ENCODE results near the gene SPATA13.
A peak's percentile ranks its signal among the peaks of the same experiment; 100 is the strongest.

Gene SPATA13

DNA sequence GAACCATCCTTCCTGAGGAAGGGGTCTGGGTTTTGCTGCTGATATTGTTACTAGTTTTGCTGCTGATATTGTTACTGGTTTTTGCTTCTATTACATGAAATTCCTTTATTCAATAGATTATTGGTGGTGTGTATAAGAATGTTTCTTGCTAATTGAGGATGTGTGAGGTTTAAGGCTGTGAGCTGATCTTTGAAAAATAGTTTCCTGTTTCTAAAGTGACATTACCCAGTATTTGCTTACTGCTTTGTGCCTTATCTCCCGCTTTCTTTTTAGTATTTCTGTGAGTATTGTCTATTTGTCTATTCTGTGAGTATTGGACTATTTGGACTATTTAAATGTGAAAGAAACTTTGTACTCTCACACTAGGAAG is 110.7 kb downstream of the SPATA13 start:
- Histone ChIP-seq H3K36me3 (no peaks in the 10 kb centered on the region), H3K4me3 (ENCODE audit: low read depth in 1 of 2, low read length in 1 of 2) (peak overlapping the region; percentile 70 to 75), H3K27ac (peak overlapping the region; percentile 86), H3K27me3 (no peaks in the 10 kb centered on the region), H3K9me3 (no peaks in the 10 kb centered on the region), H3K4me1 (ENCODE audit: control insufficient read depth in 1 of 2, insufficient read depth in 1 of 2, low read depth in 1 of 2, low read length in 1 of 2) (peaks cover 66 to 79% of the 10 kb centered on the region in 2 experiments)
- TF ChIP-seq CTCF (IDR thresholded peaks at IDR 0.05): no peak

- no peaks in the 10 kb centered on the region for H3K27me3 ChIP-seq
- peak overlapping the region; percentile 70 to 75 for H3K4me3 ChIP-seq (ENCODE audit: low read depth in 1 of 2, low read length in 1 of 2)
- H3K27ac ChIP-seq: peak overlapping the region; percentile 86
- TF ChIP-seq CTCF (IDR thresholded peaks at IDR 0.05): no peak
- H3K36me3 ChIP-seq: no peaks in the 10 kb centered on the region
- H3K4me1 ChIP-seq (ENCODE audit: control insufficient read depth in 1 of 2, insufficient read depth in 1 of 2, low read depth in 1 of 2, low read length in 1 of 2): peaks cover 71 to 84% of the 10 kb centered on the region in 2 experiments
- no peaks in the 10 kb centered on the region for H3K9me3 ChIP-seq
These were observed 111.3 kb downstream of the SPATA13 start for GRCh38 chr13:24271601-24272451.

- no peak for TF ChIP-seq CTCF (IDR thresholded peaks at IDR 0.05)
- Histone ChIP-seq H3K27me3 (no peaks in the 10 kb centered on the region), H3K9me3 (no peaks in the 10 kb centered on the region), H3K4me3 (ENCODE audit: low read depth in 1 of 2, low read length in 1 of 2) (peak overlapping the region; percentile 70 to 75), H3K36me3 (no peaks in the 10 kb centered on the region), H3K27ac (peak overlapping the region; percentile 86), H3K4me1 (ENCODE audit: control insufficient read depth in 1 of 2, insufficient read depth in 1 of 2, low read depth in 1 of 2, low read length in 1 of 2) (peaks cover 71 to 84% of the 10 kb centered on the region in 2 experiments)
These were observed 112.1 kb downstream of the SPATA13 start for GRCh38 chr13:24272452-24273161.

GRCh38 chr13:24273926-24274325 is 113.4 kb downstream of the SPATA13 start:
- Histone ChIP-seq H3K27ac (peak overlapping the region; percentile 88), H3K4me1 (ENCODE audit: control insufficient read depth in 1 of 2, insufficient read depth in 1 of 2, low read depth in 1 of 2, low read length in 1 of 2) (peaks cover 75 to 92% of the 10 kb centered on the region in 2 experiments), H3K27me3 (no peaks in the 10 kb centered on the region), H3K36me3 (no peaks in the 10 kb centered on the region), H3K4me3 (ENCODE audit: low read depth in 1 of 2, low read length in 1 of 2) (peak overlapping the region in 1 of 2 experiments; percentile 18), H3K9me3 (no peaks in the 10 kb centered on the region)
- TF ChIP-seq CTCF (IDR thresholded peaks at IDR 0.05): no peak

DNA sequence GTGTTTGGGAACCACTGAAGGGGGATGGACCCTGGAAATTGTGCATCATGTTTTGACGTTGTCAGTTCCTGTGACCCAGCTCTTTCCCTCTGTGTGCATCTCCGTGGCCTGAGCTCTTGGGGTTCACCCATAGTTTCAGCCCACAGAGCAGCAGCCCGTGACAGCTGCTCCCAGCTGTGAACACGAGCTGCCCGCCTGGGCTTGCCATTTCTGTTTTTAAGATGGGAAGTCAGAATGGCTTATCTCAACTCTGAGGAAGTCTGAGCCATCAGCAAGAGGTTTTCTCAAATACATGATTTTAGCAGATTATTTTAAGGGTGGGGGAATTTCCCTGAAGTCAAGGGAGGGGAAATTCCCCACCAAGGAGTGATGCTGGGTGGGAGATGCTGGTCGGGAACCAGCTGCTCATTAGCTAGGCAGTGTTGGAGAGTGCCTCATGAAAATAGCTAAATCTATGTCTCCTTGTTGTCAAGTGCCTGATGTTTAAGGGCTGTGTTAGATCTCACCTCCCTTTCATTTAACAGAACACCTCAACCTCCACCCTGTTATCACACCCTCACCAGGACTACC is 114.0 kb downstream of the SPATA13 start:
- Histone ChIP-seq H3K4me3 (ENCODE audit: low read depth in 1 of 2, low read length in 1 of 2) (peak overlapping the region in 1 of 2 experiments; percentile 18), H3K36me3 (no peaks in the 10 kb centered on the region), H3K27me3 (no peaks in the 10 kb centered on the region), H3K27ac (peak overlapping the region; percentile 88), H3K9me3 (no peaks in the 10 kb centered on the region), H3K4me1 (ENCODE audit: control insufficient read depth in 1 of 2, insufficient read depth in 1 of 2, low read depth in 1 of 2, low read length in 1 of 2) (peaks cover 81 to 95% of the 10 kb centered on the region in 2 experiments)
- TF ChIP-seq CTCF (IDR thresholded peaks at IDR 0.05): no peak

Measured in neutrophil (primary cell).